Stimulated activated CD4-positive, alpha-beta T cell treated with anti-CD3 and anti-CD28 coated beads, TNF-alpha, amount 100 ng/mL, for 48 hours (primary cell): Measurements from ENCODE around the gene PICALM.
"Not testable (repeated sequence)": the region's sequence is repeated elsewhere in the genome, so short reads cannot be mapped to it uniquely, and the experiment has no call there.

Experiments used
- DNase-seq, 3 donors: peaks; one replicate each; pipeline ENCODE4 v3.0.0-alpha.2; 2020; ENCODE audit warnings: low read depth in 3 of 3

Gene PICALM

GRCh38 chr11:85988780-85989179 is 80.1 kb downstream of the PICALM start:
- DNase-seq = no peak

DNA sequence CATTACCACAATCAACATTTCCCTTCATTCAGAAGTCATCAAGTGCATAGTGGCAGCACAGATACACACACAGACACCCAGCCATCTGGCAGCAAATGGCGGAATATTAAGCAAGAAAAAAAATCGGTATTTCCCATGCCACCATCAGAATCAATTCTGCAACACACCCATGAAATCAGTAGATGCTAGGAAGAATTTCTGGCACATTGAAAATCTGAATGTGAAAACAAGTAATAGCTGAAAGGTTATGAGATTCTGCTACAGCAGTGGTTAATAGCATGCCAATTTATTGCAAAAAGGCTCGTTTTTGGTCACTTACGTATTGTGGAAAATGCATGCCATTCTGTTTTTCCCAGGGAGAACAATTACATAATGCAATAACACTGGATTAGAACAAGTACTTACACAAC is 91.1 kb downstream of the PICALM start:
- no peak for DNase-seq

GRCh38 chr11:85976525-85976924 is 92.4 kb downstream of the PICALM start:
- DNase-seq = no peak

DNA sequence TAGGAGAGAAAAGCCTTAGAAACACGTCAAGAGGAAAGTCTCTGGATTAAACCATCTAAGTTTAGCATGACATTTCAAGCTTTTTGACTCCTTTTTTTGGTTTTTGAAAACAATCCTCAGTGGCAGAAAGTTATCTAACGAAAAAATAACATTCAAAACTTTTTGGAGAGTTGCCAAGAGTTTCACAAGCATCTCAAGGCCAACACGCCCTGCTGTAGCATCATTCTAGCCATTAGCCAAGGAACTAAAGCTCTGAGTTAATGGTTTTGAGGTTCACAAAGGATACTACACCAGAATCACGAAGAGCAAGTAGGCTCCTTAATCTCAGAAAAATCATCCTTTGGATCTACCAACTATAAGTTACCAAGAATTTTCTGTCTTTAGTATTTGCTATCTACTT is 94.8 kb downstream of the PICALM start:
- no peak for DNase-seq

- no peak for DNase-seq
Observed at GRCh38 chr11:85970593-85970992, 98.3 kb downstream of the PICALM start.

GRCh38 chr11:85967457-85967856 is 101.4 kb downstream of the PICALM start:
- DNase-seq = no peak

DNA sequence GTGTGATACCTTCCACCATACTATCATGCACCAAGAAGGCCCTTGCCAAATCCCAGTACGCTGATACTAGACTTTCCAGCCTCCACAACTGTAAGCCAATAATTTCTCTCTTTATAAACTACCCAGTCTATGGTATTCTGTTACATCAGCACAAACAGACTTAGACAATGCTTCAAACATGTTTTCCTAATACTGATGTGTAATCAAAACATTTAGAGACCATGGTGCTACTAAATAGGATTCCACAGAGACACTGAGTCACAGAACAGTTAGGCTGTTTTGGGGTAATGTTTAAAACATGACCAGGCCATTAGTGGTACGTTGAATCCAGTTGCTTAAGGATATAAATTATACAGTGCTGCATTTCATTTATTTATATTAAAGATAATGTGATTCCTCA is 103.7 kb downstream of the PICALM start:
- no peak for DNase-seq

GRCh38 chr11:85961930-85962363 is 106.9 kb downstream of the PICALM start:
- DNase-seq = no peak

DNA sequence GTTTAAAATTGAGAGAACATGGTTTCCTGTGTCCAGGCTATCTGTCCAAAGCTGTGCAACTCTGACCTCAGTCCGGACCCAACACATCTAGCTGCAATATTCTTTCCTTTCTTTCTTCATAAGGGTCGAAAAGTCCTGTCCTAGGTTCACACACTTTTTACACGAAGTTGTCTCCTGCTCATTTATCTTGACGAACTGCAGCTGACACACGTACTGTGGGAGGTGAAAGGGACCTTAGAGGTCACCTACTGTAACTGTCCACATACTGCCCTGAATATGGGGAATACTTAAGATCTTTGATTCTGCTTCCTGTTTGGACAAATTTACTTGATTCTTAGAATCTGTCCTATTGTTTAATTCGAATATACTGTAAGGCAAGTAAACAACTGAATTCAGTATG is 107.8 kb downstream of the PICALM start:
- DNase-seq = no peak

GRCh38 chr11:85960678-85961077 is 108.2 kb downstream of the PICALM start:
- DNase-seq = no peak

DNA sequence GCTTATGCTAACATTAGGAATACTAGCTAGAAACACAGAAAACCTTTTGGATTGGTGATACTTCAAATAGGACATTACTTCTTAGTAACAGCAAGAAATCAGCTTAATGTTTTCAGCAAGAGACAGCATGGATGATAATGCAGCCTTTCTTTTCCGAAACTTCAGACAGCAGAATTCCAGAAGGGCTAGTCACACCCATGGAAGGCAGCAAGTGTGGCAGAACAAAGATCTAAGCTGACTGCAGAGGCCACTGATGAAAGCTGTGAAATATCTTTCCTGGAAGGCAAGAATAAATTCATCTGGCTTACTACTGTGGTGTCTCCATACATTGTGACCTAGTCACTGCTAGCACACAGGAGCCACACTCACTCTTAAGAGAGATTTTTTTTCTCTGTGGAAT is 113.4 kb downstream of the PICALM start:
- DNase-seq = no peak

DNA sequence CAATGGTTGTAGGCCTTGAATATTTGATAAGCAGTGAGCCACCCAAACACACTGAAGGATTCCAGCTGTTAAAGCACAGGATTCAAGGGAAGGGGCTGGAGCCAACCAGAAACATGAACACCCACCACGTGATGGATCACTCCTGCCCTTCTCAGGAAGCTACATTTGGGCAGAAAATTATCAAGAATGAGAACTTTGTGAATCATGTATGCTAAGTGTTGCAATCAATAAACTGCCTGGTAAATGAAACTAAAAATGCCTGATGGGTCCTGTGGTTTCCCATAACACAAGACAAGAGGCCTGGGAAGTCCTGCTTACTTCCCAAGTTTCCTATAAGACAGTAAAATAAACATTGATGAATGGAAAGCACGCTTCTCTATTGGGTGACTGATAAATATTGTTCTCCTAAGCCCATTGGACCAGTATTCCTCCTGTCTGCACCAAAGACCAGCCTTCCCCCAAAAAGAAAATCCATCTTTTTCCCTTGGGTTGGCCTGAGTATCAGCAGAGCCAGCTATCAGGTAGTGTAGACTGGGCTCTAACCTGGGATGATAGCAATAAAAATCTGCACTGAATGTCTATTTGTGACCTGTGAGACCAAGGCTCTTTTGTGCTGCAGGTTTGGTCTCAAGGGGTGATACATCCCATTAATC is 115.3 kb downstream of the PICALM start:
- DNase-seq = no peak

GRCh38 chr11:85952108-85952485 is 116.8 kb downstream of the PICALM start:
- DNase-seq = not testable (repeated sequence)

GRCh38 chr11:85951428-85952107 is 117.3 kb downstream of the PICALM start:
- no peak for DNase-seq

GRCh38 chr11:85951049-85951405 is 117.9 kb downstream of the PICALM start:
- no peak for DNase-seq

- no peak for DNase-seq
Observed at GRCh38 chr11:85950317-85951048, 118.4 kb downstream of the PICALM start.

DNA sequence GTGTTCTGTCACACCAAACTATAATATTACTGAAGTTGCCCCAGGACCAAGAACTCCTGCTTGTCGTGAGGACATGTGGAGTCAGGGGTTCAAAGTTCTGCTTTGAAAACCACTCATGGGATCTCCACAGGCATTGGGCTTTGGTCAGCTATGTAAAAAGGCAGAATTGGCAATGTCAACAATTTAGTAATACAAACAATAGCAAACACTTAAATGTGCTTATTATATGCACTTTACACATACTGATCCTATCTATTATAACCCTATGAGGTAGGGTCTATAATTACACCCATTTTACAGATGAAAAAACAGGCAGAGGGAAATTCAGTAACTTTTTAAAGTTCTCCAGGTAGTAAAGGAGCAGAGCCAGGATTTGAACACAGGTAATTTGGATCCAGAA is 119.1 kb downstream of the PICALM start:
- DNase-seq = no peak

DNA sequence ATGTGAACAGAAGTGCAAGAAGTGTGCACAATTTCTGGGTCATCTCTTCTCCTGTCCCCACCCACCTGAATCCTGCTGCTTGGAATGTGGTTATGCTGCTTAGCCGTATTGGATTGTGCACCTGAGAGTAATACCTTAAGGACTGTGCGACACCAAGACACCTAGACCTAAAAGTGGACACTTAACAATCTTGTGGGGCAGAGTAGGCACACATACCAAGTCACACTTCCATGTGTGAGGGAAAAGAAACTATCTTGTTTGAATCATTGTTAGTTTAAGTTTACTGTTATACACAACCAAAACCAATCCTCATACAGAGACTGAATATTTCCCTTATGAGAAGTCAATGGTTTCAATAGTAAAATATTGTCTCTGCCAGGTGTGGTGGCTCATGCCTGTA is 120.0 kb downstream of the PICALM start:
- DNase-seq = no peak

DNA sequence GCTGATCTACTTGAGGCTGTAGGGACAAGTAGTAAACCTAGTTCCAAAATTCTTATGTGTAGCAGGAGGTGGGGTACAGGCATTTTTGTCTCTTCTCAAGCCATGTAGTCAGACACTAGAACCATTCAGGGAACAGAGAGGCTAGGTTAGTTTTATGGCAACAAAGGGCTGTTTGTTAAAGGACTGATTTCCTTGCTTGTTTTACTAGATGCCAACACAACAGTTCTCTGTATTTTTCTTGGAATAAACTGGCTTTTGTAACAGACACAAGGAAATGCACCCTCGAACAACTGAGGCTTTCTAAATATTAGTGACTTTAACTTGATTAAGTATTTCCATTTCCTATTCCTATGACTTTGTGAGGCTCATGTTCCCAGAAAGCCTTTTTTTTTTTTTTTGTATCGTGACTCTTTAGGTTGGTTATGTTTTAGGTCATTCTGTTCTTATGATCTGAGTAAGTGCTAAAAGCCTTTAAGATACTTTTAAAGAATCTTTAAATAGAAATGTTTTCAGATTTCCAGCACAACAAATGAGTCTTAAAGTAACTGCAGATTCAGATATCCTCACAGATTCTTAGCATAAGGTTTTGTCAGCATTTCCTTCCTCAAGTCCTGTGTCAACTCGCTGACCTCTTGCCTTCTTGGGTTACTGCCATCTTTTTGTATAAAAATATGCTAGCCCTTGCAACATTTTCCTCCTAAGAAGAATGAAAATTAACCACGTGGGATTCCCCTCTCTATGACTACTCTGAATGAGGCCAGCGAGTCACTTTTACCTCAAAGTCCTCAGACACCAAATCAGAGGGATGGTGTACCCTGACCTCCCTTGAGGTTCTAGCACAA is 121.2 kb downstream of the PICALM start:
- DNase-seq = peak in 2 of 3 donors; percentile 16 to 27

DNA sequence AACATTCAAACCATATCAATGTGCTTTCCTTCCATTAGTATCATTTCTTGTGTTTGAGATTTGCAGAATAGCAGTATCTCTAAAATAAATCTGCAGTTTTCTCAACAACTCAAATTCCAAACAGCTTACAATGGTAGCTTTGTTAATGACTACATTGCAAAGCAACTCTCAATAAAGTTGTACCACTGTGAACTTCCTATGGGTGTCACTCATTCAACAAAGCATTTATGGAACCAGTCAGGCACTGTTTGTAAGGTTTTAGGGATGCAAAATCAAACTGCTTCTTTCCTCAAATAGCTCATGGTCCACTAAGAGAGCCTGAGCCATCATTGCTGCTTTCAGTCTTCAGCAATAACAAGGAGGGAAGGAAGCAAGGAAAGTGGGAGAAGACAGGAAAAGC is 122.7 kb downstream of the PICALM start:
- no peak for DNase-seq

- no peak for DNase-seq
Observed at GRCh38 chr11:85945788-85946187, 123.1 kb downstream of the PICALM start.

GRCh38 chr11:85945296-85945695 is 123.6 kb downstream of the PICALM start:
- DNase-seq = no peak
